Measurements from ENCODE around the gene TRAF1.
"Not testable (repeated sequence)": the region's sequence is repeated elsewhere in the genome, so short reads cannot be mapped to it uniquely, and the experiment has no call there.

The TRAF1 gene

GRCh38 chr9:120926397-120926928, at the start of gene TRAF1:
TRAF1 (minus strand) TSS chr9:120926796; CDS start chr9:120926075, 721 bp downstream.
- no peak for DNase-seq (ENCODE audit: low read depth)

- no peak for DNase-seq (ENCODE audit: low read depth)
Observed at GRCh38 chr9:120974921-120975320, 48.3 kb upstream of the TRAF1 start.

- no peak for DNase-seq (ENCODE audit: low read depth)
Observed at GRCh38 chr9:120974181-120974580, 47.6 kb upstream of the TRAF1 start.

GRCh38 chr9:120971938-120972337, 45.3 kb upstream of the TRAF1 start:
- DNase-seq (ENCODE audit: low read depth): no peak

GRCh38 chr9:120971471-120971870, 44.9 kb upstream of the TRAF1 start:
- DNase-seq (ENCODE audit: low read depth): not testable (repeated sequence)

GRCh38 chr9:120970244-120970643, 43.6 kb upstream of the TRAF1 start:
- DNase-seq (ENCODE audit: low read depth): no peak

- no peak for DNase-seq (ENCODE audit: low read depth)
Observed at GRCh38 chr9:120966013-120966369, 39.4 kb upstream of the TRAF1 start.

- peak; percentile 11 for DNase-seq (ENCODE audit: low read depth)
Observed at GRCh38 chr9:120965344-120966012, 38.9 kb upstream of the TRAF1 start.

GRCh38 chr9:120961936-120962335, 35.3 kb upstream of the TRAF1 start:
- no peak for DNase-seq (ENCODE audit: low read depth)

- no peak for DNase-seq (ENCODE audit: low read depth)
Observed at GRCh38 chr9:120960001-120960400, 33.4 kb upstream of the TRAF1 start.

- DNase-seq (ENCODE audit: low read depth): no peak
Observed at GRCh38 chr9:120956862-120957261, 30.3 kb upstream of the TRAF1 start.

GRCh38 chr9:120951960-120952618, 25.5 kb upstream of the TRAF1 start:
- DNase-seq (ENCODE audit: low read depth): no peak

- DNase-seq (ENCODE audit: low read depth): peak; percentile 19
Observed at GRCh38 chr9:120950421-120951388, 24.1 kb upstream of the TRAF1 start.

GRCh38 chr9:120949290-120949689, 22.7 kb upstream of the TRAF1 start:
- DNase-seq (ENCODE audit: low read depth): no peak

- DNase-seq (ENCODE audit: low read depth): no peak
Observed at GRCh38 chr9:120948824-120949223, 22.2 kb upstream of the TRAF1 start.

GRCh38 chr9:120947222-120947621, 20.6 kb upstream of the TRAF1 start:
- DNase-seq (ENCODE audit: low read depth): no peak

- DNase-seq (ENCODE audit: low read depth): peak; percentile 70
Observed at GRCh38 chr9:120946259-120946658, 19.7 kb upstream of the TRAF1 start.

- no peak for DNase-seq (ENCODE audit: low read depth)
Observed at GRCh38 chr9:120944948-120945347, 18.4 kb upstream of the TRAF1 start.

- no peak for DNase-seq (ENCODE audit: low read depth)
Observed at GRCh38 chr9:120944434-120944843, 17.8 kb upstream of the TRAF1 start.

GRCh38 chr9:120942186-120943001, 15.8 kb upstream of the TRAF1 start:
- peak; percentile 43 for DNase-seq (ENCODE audit: low read depth)

GRCh38 chr9:120941046-120941770, 14.6 kb upstream of the TRAF1 start:
- DNase-seq (ENCODE audit: low read depth): peak; percentile 50

Measured in EH (cell line).